B cell (primary cell): Measurements from ENCODE around the gene AVPI1. TPM values are rescaled to one million over a fixed set of nuclear protein-coding genes. Genes with fewer than 3 reads are reported as not detected.
"Not testable (repeated sequence)": the region's sequence is repeated elsewhere in the genome, so short reads cannot be mapped to it uniquely, and the experiment has no call there.

Source experiments
- ATAC-seq: fragments of 200-7000 bp; cut with Tn5 transposase; one replicate; pipeline ENCODE4 v1.10.0; 2021; ENCODE audit warnings: low read depth, mild to moderate bottlenecking, moderate number of reproducible peaks, moderate library complexity
- CTCF ChIA-PET: fragments of 350-600 bp; sonication (Branson Sonifier 250); formaldehyde crosslinking; loops from one replicate; lab custom pipeline; 2021; ENCODE audit warnings: antibody characterized with exemption, inconsistent platforms; lab: Charles Lee
- POLR2A ChIA-PET: fragments of 350-600 bp; sonication (Branson Sonifier 250); formaldehyde crosslinking; loops from one replicate; lab custom pipeline; 2021; ENCODE audit warnings: antibody characterized with exemption; lab: Charles Lee
- DNase-seq: peaks from one replicate; pipeline ENCODE4 v3.0.0; 2013
- H2AFZ ChIP-seq: 2 replicates; pipeline ENCODE4 v1.6.1; 2012; ENCODE audit warnings: mild to moderate bottlenecking, low read depth, low read length; ENCODE audit not compliant: insufficient read depth, poor library complexity, severe bottlenecking
- H3K27ac ChIP-seq, 2 donors: 1 replicate in 1 of 2; 2 replicates in 1 of 2; pipeline ENCODE4 v1.5.1; 2012 to 2013; ENCODE audit warnings: low read length in 2 of 2, mild to moderate bottlenecking in 2 of 2, moderate library complexity in 1 of 2
- H3K27me3 ChIP-seq, 4 experiments: fragments of 200-600 bp in 1 of 4; sonication (generic) in 1 of 4; replicated peaks in 1 of 4; 1 replicate in 2 of 4; 2 replicates in 2 of 4; pipeline versions ENCODE4 v1.6.1 to v1.7.0; 2013 to 2016; ENCODE audit warnings: low read length in 3 of 4, mild to moderate bottlenecking in 2 of 4, mixed read lengths in 1 of 4, moderate library complexity in 1 of 4; ENCODE audit not compliant: insufficient read depth in 4 of 4, control insufficient read depth in 3 of 4; ENCODE audit errors: control extremely low read depth in 1 of 4
- H3K36me3 ChIP-seq, 2 experiments: replicated peaks in 1 of 2; 1 replicate in 1 of 2; 2 replicates in 1 of 2; pipeline versions ENCODE4 v1.6.1 to v1.7.1; 2013; ENCODE audit warnings: low read length in 1 of 2; ENCODE audit not compliant: insufficient read depth in 2 of 2, control insufficient read depth in 1 of 2; ENCODE audit errors: control extremely low read depth in 1 of 2, extremely low read depth in 1 of 2
- H3K4me1 ChIP-seq, 2 donors: fragments of 200-600 bp in 1 of 2; sonication (generic) in 1 of 2; 1 replicate in 1 of 2; 2 replicates in 1 of 2; pipeline versions ENCODE4 v1.5.1 to v1.6.1; 2013 to 2017; ENCODE audit warnings: low read length in 2 of 2; ENCODE audit not compliant: control insufficient read depth in 2 of 2, insufficient read depth in 2 of 2
- H3K4me2 ChIP-seq: replicated peaks from 2 replicates; pipeline ENCODE3; 2012; ENCODE audit warnings: mild to moderate bottlenecking, low read depth, low read length; ENCODE audit not compliant: poor library complexity, severe bottlenecking
- H3K4me3 ChIP-seq, 5 experiments: fragments of 200-600 bp in 1 of 5; sonication (generic) in 1 of 5; 1 replicate in 3 of 5; 2 replicates in 2 of 5; pipeline versions ENCODE4 v1.5.1 to v1.7.0; 2011 to 2016; ENCODE audit warnings: low read length in 4 of 5, mild to moderate bottlenecking in 4 of 5, low read depth in 2 of 5, control low read depth in 1 of 5, moderate library complexity in 1 of 5; ENCODE audit not compliant: insufficient read depth in 1 of 5; ENCODE audit errors: control extremely low read depth in 1 of 5, extremely low read depth in 1 of 5
- H3K79me2 ChIP-seq: fragments of 200-600 bp; sonication (generic); one replicate; pipeline ENCODE4 v1.6.0; 2016; ENCODE audit warnings: low read length; ENCODE audit not compliant: control insufficient read depth, insufficient read depth
- H3K9ac ChIP-seq: fragments of 200-600 bp; sonication (generic); 2 replicates; pipeline ENCODE4 v1.6.1; 2017; ENCODE audit warnings: mild to moderate bottlenecking, low read length, moderate library complexity
- H3K9me3 ChIP-seq, 3 donors: one replicate each; pipeline versions ENCODE4 v1.6.1 to v1.7.1; 2013; ENCODE audit warnings: low read length in 2 of 3; ENCODE audit not compliant: control insufficient read depth in 2 of 3, insufficient read depth in 1 of 3; ENCODE audit errors: control extremely low read depth in 1 of 3
- H4K20me1 ChIP-seq: 2 replicates; pipeline ENCODE4 v1.6.0; 2012; ENCODE audit warnings: mild to moderate bottlenecking, low read length; ENCODE audit not compliant: insufficient read depth, control insufficient read depth, poor library complexity, severe bottlenecking
- H3K27ac Mint-ChIP-seq: one replicate; pipeline ENCODE4 v1.8.0; 2021; ENCODE audit warnings: mixed read lengths
- H3K27me3 Mint-ChIP-seq: one replicate; pipeline ENCODE4 v1.8.0; 2021; ENCODE audit warnings: mixed read lengths
- H3K4me1 Mint-ChIP-seq: one replicate; pipeline ENCODE4 v1.8.0; 2021; ENCODE audit warnings: mixed read lengths
- H3K4me3 Mint-ChIP-seq: one replicate; pipeline ENCODE4 v1.8.0; 2021; ENCODE audit warnings: mixed read lengths
- H3K9me3 Mint-ChIP-seq: one replicate; pipeline ENCODE4 v1.8.0; 2022; ENCODE audit warnings: mixed read lengths; ENCODE audit not compliant: insufficient read depth
- EZH2 ChIP-seq: IDR thresholded peaks from 2 replicates; pipeline ENCODE4 v1.6.1; 2012; ENCODE audit warnings: borderline replicate concordance, low read depth, mild to moderate bottlenecking, moderate library complexity, low read length; ENCODE audit not compliant: insufficient read depth, poor library complexity, severe bottlenecking
- WGBS: methylation state at CpG from one replicate; pipeline ENCODE4 v1.1.5; 2013; ENCODE audit warnings: missing lambda C conversion rate; ENCODE audit not compliant: insufficient coverage; 5-methylcytosine and 5-hydroxymethylcytosine counted together
- intact Hi-C: fragments of 100-400 bp; cut with micrococcal nuclease; formaldehyde crosslinking; loops from one replicate; pipeline ENCODE4 v1.10.0; 2022
- polyA plus RNA-seq: library from polyadenylated mRNA; depleted of rRNA; stranded (reverse); fragments of >200 nt; gene quantifications from 2 replicates; pipeline ENCODE4 v1.2.3, GENCODE V29; 2012
- total RNA-seq, 2 donors: library from RNA; stranded (reverse); fragments of 120-200 nt in 1 of 2; gene quantifications; 1 replicate in 1 of 2; 2 replicates in 1 of 2; pipeline versions ENCODE4 v1.2.3 to v1.2.4, GENCODE V29; 2013 to 2022
- TF ChIP-seq, protein P1 (sequence below): fragments of 200-600 bp; IDR thresholded peaks from one replicate; pipeline ENCODE4 v1.8.0; 2022; ENCODE audit warnings: antibody characterized with exemption, mild to moderate bottlenecking

AVPI1 gene
- total and polyA plus RNA-seq, 2 donors (not counting 1 experiment from before 2014, with no cell fraction given), result 3.6 to 3.9 TPM

DNA sequence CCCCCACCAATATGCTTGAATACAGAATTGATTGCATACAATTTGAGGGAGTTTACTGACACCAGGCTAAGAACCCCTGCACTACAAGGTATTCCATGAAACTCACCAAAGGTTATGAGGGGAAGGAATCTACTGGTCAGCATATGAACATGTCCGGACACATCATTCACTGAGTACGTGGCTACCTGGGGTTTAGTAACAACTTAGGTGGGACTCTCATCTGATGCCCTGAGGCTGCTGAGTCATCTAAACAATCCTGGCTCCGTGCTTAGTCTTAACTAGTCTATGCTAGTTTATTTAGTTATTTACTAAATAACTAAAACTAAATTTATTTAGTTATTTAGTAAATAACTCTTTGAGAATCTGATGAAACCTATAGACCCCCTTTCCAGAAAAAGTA, 35.3 kb downstream of the AVPI1 start:
- POLR2A ChIA-PET, result no interaction called here
- Histone ChIP-seq H3K4me3 (no peak overlapping the region), H3K27ac (no peak overlapping the region), H3K9me3 (no peaks in the 10 kb centered on the region), H3K9ac (no peak overlapping the region), H3K27me3 (no peaks in the 10 kb centered on the region), H3K79me2 (peaks cover 24% of the 10 kb centered on the region), H2AFZ (no peak overlapping the region), H3K4me1 (peaks cover 11 to 13% of the 10 kb centered on the region in 2 donors), H3K4me2 (no peak overlapping the region), H4K20me1 (no peaks in the 10 kb centered on the region), H3K36me3 (peaks cover 22 to 40% of the 10 kb centered on the region in 2 experiments)
- WGBS, result no CpG with 5 or more reads among the region's 3 CpGs
- Mint-ChIP-seq H3K9me3 (no peaks in the 10 kb centered on the region), H3K4me3 (no peak overlapping the region), H3K27me3 (no peaks in the 10 kb centered on the region), H3K4me1 (peaks cover 19% of the 10 kb centered on the region), H3K27ac (no peak overlapping the region)
- CTCF ChIA-PET, result no interaction called here
- DNase-seq (no peak), ATAC-seq (no peak)
- intact Hi-C loops, result no loop called here
- TF ChIP-seq EZH2, result no peak
- TF ChIP-seq, protein P1, sequence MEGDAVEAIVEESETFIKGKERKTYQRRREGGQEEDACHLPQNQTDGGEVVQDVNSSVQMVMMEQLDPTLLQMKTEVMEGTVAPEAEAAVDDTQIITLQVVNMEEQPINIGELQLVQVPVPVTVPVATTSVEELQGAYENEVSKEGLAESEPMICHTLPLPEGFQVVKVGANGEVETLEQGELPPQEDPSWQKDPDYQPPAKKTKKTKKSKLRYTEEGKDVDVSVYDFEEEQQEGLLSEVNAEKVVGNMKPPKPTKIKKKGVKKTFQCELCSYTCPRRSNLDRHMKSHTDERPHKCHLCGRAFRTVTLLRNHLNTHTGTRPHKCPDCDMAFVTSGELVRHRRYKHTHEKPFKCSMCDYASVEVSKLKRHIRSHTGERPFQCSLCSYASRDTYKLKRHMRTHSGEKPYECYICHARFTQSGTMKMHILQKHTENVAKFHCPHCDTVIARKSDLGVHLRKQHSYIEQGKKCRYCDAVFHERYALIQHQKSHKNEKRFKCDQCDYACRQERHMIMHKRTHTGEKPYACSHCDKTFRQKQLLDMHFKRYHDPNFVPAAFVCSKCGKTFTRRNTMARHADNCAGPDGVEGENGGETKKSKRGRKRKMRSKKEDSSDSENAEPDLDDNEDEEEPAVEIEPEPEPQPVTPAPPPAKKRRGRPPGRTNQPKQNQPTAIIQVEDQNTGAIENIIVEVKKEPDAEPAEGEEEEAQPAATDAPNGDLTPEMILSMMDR, result no peak

DNA sequence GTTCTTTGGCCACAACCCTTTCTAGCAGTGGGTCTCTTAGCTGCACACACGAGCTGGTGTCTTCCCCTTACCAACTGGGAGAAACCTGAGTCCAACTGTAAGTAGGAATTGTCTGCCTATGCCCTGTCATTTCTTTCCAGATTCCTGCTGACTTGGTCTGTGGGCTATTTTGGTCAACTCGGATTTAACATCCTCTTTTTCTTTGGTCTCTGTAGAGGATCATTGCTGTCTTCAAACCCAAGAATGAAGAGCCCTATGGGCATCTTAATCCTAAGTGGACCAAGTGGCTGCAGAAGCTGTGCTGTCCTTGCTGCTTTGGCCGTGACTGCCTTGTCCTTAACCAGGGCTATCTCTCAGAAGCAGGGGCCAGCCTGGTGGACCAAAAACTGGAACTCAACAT, 36.3 kb downstream of the AVPI1 start:
- H3K9me3 Mint-ChIP-seq, result no peaks in the 10 kb centered on the region
- ChIA-PET CTCF (no interaction called here), POLR2A (no interaction called here)
- DNase-seq (no peak), ATAC-seq (no peak)
- no peak for TF ChIP-seq EZH2
- TF ChIP-seq, protein P1, result no peak
- no peaks in the 10 kb centered on the region for H3K27me3 Mint-ChIP-seq
- Histone ChIP-seq H3K27ac (no peak overlapping the region), H3K27me3 (no peaks in the 10 kb centered on the region), H3K4me3 (no peak overlapping the region), H3K9me3 (no peaks in the 10 kb centered on the region), H3K9ac (no peak overlapping the region), H3K79me2 (peaks cover 29% of the 10 kb centered on the region), H3K4me2 (no peak overlapping the region), H2AFZ (no peak overlapping the region), H3K36me3 (peaks cover 18 to 33% of the 10 kb centered on the region in 2 experiments), H4K20me1 (no peaks in the 10 kb centered on the region), H3K4me1 (peaks cover 11 to 13% of the 10 kb centered on the region in 2 donors)
- H3K27ac Mint-ChIP-seq, result no peak overlapping the region
- 90% methylated on average over 2 of the region's 3 CpGs for WGBS
- H3K4me3 Mint-ChIP-seq, result no peak overlapping the region
- intact Hi-C loops, result no loop called here
- H3K4me1 Mint-ChIP-seq, result peaks cover 19% of the 10 kb centered on the region

GRCh38 chr10:97649405-97649750, 37.7 kb downstream of the AVPI1 start:
- H3K27me3 Mint-ChIP-seq, DNase-seq, H4K20me1 ChIP-seq, ATAC-seq, H3K27me3 ChIP-seq, POLR2A ChIA-PET, H3K9me3 Mint-ChIP-seq, H2AFZ ChIP-seq, H3K4me3 ChIP-seq, H3K9me3 ChIP-seq: not testable (repeated sequence)
- H3K9ac ChIP-seq, result peak overlapping the region; percentile 33
- CTCF ChIA-PET, result interaction anchor here (1.2 kb wide), 1 partner anchor 22 kb away, joined by 5 read pairs; no protein-coding TSS in a partner anchor
- H3K27ac ChIP-seq, result peak overlapping the region; percentile 74 to 89
- Mint-ChIP-seq H3K27ac (peak overlapping the region; percentile 86), H3K4me1 (peaks cover 19% of the 10 kb centered on the region), H3K4me3 (peak overlapping the region; percentile 65)
- WGBS, result 100% methylated on average over 1 of the region's 4 CpGs
- peak overlapping the region; percentile 53 for H3K4me2 ChIP-seq
- peaks cover 11 to 13% of the 10 kb centered on the region in 2 donors for H3K4me1 ChIP-seq
- H3K79me2 ChIP-seq, result peaks cover 37% of the 10 kb centered on the region
- peaks cover 16 to 39% of the 10 kb centered on the region in 2 experiments for H3K36me3 ChIP-seq
- intact Hi-C loops, result loop anchor here (1.0 kb wide), 1 partner anchor 8 kb away; no protein-coding TSS in a partner anchor
